Stimulated activated CD4-positive, alpha-beta T cell treated with anti-CD3 and anti-CD28 coated beads, TNF-alpha, amount 100 ng/mL, for 48 hours (primary cell): ENCODE data around the gene OR52E6.

Experiments
- DNase-seq, 3 donors: peaks; one replicate each; pipeline ENCODE4 v3.0.0-alpha.2; 2020; ENCODE audit warnings: low read depth in 3 of 3

The OR52E6 gene

DNA sequence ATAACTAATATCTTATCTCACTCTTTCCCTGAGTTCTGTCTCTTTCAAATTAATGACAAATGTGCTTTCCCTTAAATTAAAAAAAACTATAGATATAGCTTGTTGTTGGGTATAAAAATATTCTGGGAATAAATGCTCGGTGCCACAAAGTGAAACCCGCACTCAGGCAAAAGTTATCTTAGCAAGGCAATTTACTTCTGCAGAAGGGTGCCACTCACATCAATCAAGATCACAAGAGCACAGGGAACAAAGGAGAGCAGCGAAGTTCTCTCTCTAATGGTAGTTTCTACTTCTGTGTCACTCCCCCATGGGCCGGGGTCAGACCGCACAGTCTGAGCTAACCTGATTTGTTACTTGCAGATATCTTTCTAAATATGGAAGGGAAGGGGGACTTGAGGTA is 37.7 kb downstream of the OR52E6 start:
- DNase-seq = no peak

DNA sequence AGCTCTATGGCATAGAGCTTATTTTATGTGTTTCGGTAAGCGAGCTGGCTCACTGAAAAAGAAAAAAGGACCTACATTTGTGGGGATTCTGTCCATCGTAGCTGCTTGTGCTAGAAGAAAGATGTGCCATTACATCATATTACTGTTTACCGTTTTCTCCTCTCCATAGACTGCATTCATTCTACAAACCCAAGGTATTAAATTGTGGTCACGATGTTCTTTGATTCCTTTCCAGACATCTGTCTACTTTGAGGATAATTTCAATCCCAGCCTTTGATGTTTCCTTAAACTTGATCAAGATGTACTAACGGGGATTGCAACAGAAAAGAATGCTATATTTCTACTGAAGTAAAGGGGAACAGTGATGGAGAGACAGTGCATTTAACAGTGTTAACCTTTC is 45.2 kb downstream of the OR52E6 start:
- no peak for DNase-seq

DNA sequence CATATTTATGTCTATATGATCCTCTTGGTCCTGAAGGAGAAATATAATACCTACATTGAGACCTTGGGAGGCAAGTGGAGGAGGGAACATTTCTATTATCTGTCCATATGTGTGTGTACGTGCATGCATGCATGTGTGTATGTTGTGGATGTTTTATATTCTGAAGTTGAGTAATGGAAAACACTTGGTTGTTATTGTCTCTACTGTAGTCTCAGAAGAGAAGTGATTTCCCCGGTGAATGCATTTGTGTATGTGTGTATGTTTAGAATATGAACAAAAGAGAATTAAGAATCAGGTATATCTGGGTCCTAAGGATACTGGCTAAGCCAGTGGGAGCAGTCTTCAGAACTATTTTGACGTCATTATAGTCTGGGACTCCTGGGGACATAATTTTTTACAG is 50.5 kb downstream of the OR52E6 start, which contains the start of gene OR52N1:
TSS of gene OR52N1 (minus strand) at position 101 of the 400 bp plus-strand sequence. CDS start 2,449 bp downstream, outside the sequence.
- no peak for DNase-seq
